GM18505 (cell line): ENCODE measurements around the gene TLCD4.

ENCODE experiments used
- ATAC-seq: cut with Tn5 transposase; IDR thresholded peaks from one replicate; pipeline ENCODE4 v1.9.1; 2021; ENCODE audit not compliant: unreplicated experiment
- POLR2A ChIP-seq: IDR thresholded peaks from 4 replicates; pipeline ENCODE4 v1.6.1; 2011; ENCODE audit warnings: borderline replicate concordance; ENCODE audit not compliant: insufficient read depth, insufficient read length; ENCODE audit errors: extremely low read depth

The TLCD4 gene

DNA sequence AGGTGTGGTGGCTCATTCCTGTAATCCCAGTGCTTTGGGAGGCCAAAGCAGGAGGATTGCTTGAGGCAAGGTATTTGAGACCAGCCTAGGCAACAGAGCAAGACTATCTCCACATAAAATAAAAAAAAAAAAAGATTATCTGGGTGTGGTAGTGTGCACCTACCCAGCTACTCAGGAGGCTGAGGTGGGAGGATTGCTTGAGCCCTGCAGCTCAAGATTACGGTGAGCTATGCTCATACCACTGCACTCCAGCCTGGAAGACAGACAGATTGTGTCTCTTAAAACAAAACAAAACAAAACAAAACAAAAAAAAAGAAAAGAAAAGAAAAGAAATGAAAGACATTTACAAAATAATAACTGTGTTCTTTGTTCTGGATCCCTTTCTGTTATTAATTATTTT, 6.1 kb upstream of the TLCD4 start:
- no peak for ATAC-seq
- no peak for TF ChIP-seq POLR2A

DNA sequence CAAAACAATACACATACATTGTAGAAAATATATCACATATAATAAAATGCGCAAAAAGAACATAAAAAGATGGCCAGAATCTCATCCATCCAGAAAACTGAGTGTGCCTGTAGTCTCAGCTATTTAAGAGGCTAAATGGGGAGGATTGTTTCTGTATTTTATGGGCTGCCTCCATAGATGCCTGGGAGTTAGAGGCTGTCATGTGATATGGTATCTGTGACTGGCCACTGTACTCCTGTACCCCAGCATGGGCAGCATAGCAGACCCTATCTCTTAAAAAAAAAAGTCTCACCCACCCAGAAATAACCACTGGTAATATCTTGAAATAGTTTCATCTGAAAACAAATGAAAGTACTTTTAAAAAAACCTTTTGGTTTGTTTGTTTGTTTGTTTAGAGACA, 3.5 kb upstream of the TLCD4 start:
- no peak for TF ChIP-seq POLR2A
- ATAC-seq: no peak

DNA sequence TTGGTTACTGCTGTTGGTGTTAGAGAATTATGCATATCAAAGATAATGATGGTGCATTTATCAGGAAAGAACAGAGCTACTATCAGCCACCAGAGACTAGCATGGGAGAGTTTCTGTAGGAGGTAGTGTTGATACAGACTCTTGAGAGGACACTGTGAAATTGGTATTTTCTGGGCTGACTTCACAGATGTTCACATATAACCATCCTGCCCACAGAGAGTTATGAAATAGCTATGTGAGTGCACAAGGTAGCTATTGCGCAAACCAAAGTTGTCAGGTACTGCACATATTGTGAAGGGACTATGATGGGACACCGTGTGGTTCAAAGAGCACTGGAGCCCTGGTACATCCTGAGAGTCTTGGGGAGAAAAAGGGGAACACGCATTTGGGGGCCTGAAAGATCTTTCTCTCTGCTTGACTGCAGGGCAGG, 1.4 kb upstream of the TLCD4 start:
- TF ChIP-seq POLR2A: no peak
- no peak for ATAC-seq

DNA sequence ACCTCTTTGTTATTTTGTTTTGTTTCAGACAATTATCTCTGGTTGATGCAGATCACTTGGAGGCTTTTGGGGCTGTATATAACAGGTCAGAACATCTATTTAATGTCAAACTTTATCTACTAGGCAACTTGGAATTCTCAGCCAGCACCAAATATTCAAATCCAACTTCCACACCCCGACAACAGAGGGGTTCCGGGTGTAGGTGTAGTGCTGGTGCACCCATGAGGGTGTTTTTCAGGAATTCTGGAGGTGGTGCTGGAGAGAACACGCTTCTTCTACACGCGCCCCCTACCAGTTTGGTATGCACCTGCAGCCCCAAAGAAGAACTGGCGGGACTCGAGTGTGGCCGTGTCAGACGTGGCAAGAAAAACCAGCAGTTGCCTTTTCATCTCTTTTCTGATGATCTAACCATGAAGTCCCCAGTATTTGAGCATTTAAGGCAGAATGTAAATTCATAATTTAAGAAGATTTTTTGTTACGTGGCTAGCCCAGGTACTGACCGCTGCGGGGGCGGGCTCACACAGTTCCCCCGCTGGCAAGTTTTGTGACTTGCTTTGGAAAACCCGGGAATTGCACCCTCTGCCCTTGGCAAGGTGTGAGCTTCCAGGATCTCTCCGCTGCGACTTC, 462 bp upstream of the TLCD4 start:
- peak; percentile 66 for ATAC-seq

DNA sequence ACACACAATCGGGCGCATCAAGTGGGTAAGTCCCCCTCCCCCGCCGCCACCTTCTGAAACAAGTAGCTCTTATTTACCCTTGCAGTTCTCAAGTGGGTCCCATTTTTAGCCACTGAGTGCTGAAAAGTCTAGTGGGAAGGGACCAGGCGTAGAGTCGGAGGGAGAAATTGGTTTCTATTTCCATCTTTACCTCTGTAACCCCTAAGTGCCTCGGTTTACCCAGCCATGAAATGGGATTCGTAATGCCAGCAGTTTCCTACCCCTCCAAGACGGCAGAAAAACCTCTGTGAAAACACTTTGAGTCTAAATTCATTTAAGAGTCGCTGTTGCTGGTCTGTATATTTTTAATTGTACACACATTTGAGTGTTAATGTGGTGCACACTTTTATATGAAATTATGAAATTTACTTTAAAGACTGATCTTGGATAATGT, 928 bp downstream of the TLCD4 start:
- ATAC-seq: no peak

More for the DNA sequence above, 462 bp upstream of the TLCD4 start:
- no peak for TF ChIP-seq POLR2A

DNA sequence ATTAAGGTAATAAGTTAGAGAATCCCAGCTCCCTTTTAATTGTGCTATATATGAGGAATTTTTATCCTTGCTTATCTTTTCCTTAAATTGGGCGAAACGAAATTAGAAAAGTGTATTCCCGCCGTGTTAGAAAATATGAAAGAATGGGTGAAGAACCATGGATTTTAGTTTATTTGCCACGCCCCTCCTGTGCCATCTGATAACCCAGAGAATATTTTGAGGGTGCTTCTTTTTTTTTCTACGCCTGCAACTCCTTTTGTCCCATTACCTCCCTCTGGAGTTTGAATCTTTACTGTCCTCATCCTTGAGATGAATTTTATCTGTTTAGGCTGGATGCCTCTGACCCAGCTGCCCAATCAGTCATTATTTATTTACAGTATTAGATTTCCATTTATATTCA, 1.6 kb downstream of the TLCD4 start:
- no peak for ATAC-seq
- no peak for TF ChIP-seq POLR2A

More for the DNA sequence above, 928 bp downstream of the TLCD4 start:
- TF ChIP-seq POLR2A: no peak

DNA sequence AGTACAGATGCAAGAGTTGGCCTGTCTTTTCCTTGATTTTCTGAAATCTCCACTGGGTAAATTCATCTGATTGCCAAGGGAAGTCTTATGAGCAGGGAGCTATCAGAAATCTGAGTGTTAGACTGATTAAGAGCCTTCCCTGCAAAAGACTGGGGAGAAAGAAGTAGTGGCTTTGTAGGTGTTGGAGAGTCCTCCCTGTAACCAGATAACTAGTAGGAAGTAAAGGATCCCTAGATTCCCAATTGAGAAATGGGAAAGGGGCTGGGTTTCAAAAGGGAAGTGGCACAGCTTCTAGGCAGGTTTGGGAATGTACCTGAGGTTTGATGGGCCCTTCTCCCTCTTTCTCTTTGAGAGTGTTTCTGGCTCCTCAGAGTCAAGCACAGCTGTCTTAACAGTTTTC, 2.1 kb downstream of the TLCD4 start:
- no peak for TF ChIP-seq POLR2A
- ATAC-seq: no peak

DNA sequence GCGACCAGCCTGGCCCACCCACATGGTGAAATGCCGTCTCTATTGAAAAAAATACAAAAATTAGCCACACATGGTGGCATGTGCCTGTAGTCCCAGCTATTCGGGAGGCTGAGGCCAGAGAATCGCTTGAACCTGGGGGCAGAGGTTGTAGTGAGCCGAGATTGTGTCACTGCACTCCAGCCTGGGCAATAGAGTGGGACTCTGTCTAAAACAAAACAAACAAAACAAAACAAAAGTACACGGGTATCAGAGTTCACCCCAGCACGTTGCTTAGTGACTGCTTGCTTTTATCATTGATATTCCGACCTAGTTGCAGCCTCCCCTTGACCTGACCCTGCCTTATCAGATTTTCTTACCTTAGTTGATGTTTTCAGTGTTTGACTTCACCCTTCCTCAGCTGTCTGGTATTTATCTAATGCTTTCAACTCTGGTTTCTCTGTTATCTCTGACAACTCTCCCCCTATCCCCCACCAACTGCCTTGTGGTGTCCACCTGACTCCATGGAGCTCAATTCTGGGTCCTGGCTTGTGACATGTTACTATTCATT, 5.1 kb downstream of the TLCD4 start:
- no peak for ATAC-seq
- TF ChIP-seq POLR2A: no peak

DNA sequence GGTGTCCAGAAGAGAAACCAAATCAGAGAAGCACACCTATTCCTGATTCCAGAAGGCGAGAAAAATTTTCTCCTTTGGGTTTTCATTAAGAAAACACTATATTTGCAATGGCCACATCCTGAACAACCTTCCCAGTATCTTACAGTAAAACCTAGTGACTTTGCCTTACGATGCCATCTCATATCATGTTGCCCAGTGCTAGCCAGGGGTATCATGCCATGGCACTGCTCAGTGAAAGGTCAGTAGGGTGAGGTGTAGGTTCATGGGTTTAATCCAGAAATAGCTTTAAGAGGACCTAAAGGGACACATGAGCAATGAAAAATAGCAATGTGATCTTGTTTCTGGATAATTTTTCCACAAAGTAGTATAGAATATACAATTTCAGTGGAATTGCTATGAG, 7.2 kb downstream of the TLCD4 start:
- no peak for TF ChIP-seq POLR2A
- ATAC-seq: no peak

DNA sequence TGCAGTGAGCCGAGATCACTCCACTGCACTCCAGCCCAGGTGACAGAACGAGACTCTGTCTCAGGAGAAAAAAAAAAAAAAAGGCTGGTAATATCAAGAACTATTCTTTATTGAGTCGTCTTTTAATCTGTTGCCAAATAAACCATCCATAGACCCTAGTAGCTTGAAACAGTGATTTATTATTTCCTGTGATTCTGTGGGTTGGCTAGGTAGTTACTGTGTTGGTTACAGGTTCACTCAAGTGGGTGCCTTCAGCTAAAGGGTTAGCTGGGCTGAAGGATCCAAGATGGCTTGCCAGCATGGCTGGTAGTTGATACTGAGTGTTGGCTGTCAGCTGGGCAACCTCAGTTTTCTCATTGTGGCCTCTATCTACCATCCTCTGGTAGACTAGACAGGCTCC, 9.2 kb downstream of the TLCD4 start:
- ATAC-seq: no peak
- no peak for TF ChIP-seq POLR2A

DNA sequence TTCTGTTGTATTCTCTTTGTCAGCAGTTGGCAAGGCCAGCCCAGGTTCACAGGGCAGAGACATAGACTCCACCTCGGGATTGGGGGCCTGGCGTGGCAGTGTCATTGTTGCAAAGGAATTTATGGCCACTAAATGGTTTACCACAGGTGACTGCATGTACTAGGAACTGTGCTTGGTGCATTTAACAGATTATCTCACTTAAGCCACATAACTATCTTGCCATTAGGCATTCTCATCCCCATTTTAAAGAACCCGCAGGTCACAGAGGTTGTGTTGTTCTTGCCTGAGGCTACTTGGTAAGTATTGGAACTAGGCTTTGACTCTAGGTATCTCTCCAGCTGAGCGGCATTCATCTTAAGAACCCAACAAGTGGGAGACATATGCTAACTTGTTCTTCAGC, 9.7 kb downstream of the TLCD4 start:
- no peak for ATAC-seq
- TF ChIP-seq POLR2A: no peak

DNA sequence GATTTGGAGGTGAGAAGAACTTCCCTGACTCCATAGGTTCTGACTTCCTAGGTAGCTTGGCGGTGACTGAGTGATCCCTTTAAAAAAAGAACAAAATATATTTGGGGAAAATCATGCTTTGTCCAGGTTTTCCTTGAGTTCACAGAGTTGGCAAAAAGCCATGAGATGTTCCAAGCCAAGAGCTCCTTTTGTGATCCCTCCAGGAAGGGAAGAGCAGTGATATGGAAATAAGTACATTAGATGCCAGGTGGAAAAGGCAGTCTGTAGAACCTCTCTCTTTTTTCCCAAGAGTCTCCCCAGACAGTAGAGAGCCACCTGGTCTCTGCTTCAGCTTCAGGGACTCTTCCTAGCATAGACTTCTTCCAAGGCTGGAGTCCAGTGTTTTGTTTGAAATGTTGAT, 10.2 kb downstream of the TLCD4 start:
- no peak for ATAC-seq
- no peak for TF ChIP-seq POLR2A

DNA sequence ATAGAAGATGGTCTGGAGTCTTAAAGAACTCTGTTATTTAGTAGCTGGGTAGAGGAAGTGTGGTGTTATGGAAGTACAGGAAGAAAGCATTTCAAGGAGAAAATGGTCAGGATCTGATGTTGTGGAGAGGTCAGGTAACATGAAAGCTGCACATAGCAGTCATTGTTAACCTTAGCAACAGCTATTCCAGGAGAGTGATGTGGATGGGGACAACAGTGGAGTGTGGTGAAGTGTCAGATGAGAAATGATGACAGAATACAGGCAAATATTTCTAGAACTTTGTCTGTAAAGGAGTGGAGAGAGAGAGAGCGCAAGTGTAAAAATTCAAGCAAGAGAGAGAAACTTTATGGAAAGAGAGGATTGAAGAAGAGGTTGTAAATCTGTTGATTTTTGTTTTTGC, 15.6 kb downstream of the TLCD4 start:
- ATAC-seq: no peak
- TF ChIP-seq POLR2A: no peak

DNA sequence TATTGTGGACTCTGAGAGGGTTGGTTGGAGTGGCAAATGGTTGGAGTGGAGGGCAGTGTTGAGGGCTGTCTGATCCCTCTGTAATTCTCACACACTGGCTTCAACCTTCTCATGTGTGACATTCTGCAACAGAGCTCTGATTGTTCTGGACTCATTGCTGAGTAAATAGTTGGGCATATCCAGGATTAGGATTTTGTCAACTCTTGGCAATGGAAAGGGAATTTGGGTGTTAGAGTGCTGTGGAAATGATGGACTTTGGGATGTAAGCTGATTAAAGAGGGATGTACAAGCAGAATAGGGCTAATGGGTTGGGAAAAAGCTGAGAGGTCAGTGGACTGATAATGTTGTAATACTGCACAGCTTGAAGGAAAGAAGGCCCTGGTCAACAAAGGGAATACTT, 16.5 kb downstream of the TLCD4 start:
- no peak for TF ChIP-seq POLR2A
- no peak for ATAC-seq

DNA sequence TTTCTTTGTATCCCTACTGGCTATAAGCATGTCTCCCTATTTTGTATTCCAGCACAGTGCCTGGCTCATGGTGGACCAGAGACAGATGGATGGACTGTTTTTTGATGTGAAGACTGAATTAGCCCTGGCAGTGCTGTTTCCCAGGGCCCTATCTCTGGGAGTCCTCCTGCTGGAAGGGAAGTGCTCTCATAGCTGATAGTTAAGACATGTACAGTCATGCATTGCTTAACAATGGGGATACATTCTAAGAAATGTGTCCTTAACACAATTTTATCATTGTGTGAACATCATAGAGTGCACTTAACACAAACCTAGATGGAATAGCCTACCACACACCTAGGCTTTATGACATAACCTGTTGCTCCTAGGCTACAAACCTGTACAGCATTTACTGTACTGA, 21.1 kb downstream of the TLCD4 start:
- TF ChIP-seq POLR2A: no peak
- ATAC-seq: no peak
